ENCODE results near the gene MEPE.

DNA sequence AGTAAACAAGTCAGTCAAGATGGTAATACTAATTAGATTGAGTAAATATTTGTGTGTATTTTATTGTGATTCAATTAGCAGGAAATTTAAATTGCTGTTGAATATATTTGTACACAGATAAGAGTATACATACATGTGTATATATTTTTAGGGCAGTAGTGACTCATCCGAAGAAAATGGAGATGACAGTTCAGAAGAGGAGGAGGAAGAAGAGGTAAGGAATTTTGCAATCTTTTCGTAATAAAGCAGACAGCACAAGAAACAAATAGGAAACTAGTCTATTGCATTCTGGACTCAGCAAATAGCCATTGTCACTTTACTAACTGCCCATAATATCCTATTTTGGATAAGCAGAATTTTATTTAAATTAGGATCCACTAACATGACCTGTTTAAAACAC, 26.8 kb upstream of the MEPE start:
- TF ChIP-seq, protein P1, sequence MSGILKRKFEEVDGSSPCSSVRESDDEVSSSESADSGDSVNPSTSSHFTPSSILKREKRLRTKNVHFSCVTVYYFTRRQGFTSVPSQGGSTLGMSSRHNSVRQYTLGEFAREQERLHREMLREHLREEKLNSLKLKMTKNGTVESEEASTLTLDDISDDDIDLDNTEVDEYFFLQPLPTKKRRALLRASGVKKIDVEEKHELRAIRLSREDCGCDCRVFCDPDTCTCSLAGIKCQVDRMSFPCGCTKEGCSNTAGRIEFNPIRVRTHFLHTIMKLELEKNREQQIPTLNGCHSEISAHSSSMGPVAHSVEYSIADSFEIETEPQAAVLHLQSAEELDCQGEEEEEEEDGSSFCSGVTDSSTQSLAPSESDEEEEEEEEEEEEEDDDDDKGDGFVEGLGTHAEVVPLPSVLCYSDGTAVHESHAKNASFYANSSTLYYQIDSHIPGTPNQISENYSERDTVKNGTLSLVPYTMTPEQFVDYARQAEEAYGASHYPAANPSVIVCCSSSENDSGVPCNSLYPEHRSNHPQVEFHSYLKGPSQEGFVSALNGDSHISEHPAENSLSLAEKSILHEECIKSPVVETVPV (CRISPR knock-in tag; IDR thresholded peaks at IDR 0.05) = no peak
- TF ChIP-seq, protein P2, sequence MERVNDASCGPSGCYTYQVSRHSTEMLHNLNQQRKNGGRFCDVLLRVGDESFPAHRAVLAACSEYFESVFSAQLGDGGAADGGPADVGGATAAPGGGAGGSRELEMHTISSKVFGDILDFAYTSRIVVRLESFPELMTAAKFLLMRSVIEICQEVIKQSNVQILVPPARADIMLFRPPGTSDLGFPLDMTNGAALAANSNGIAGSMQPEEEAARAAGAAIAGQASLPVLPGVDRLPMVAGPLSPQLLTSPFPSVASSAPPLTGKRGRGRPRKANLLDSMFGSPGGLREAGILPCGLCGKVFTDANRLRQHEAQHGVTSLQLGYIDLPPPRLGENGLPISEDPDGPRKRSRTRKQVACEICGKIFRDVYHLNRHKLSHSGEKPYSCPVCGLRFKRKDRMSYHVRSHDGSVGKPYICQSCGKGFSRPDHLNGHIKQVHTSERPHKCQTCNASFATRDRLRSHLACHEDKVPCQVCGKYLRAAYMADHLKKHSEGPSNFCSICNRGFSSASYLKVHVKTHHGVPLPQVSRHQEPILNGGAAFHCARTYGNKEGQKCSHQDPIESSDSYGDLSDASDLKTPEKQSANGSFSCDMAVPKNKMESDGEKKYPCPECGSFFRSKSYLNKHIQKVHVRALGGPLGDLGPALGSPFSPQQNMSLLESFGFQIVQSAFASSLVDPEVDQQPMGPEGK (CRISPR knock-in tag; IDR thresholded peaks at IDR 0.05; ENCODE audit: borderline replicate concordance) = no peak
- TF ChIP-seq, protein P3, sequence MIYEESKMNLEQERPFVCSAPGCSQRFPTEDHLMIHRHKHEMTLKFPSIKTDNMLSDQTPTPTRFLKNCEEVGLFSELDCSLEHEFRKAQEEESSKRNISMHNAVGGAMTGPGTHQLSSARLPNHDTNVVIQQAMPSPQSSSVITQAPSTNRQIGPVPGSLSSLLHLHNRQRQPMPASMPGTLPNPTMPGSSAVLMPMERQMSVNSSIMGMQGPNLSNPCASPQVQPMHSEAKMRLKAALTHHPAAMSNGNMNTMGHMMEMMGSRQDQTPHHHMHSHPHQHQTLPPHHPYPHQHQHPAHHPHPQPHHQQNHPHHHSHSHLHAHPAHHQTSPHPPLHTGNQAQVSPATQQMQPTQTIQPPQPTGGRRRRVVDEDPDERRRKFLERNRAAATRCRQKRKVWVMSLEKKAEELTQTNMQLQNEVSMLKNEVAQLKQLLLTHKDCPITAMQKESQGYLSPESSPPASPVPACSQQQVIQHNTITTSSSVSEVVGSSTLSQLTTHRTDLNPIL (CRISPR knock-in tag; IDR thresholded peaks at IDR 0.05; ENCODE audit: low read depth) = no peak
- TF ChIP-seq ZC3H10 (CRISPR knock-in tag; IDR thresholded peaks at IDR 0.05) (no peak), ZNF8 (CRISPR knock-in tag; IDR thresholded peaks at IDR 0.05) (no peak)
